LNCAP (cell line): ENCODE data around the gene DKK2.

Experiments used
- CTCF ChIP-seq: fragments of 450-650 bp; IDR thresholded peaks from 2 replicates; pipeline ENCODE4 v1.5.1; 2017; ENCODE audit warnings: mild to moderate bottlenecking

The DKK2 gene

GRCh38 chr4:107009196-107009968, 26.7 kb downstream of the DKK2 start:
- no peak for TF ChIP-seq CTCF

DNA sequence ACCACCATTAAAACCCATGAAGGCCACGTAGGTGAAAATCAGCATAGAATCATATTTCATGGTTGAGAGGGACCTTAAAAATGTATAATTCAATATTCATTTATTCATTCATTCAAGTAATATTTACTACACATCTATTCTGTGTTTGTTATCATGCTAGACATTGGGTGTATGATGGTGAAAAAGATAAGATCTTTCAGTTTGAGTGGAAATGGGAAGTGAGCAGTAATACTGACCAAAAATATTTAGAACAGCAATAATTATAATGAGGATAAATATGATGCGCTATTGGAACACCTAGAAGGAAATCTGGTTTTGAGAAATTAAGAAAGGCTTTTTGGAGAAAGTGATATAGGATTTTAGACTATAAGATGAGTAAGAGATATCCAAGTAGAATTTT, 28.0 kb downstream of the DKK2 start:
- TF ChIP-seq CTCF: no peak

DNA sequence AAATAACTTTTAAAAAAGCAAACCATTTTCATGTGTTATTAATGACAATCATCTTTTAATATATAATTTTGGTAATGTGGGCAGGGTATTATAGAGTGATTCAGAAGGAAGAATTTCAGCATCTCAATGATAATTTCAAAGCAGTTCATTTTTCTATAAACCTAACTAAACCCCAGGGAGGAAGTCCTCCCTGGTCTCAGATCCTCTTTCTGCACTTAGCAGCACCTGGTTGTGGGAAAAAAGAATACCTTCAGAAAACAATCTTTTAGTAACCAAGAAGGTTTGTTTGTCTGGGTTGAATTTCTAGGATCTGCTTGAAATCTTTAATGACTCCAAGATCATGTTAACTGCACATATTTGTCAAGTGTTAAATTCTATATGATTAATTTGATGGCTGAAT, 29.9 kb downstream of the DKK2 start:
- TF ChIP-seq CTCF: no peak

DNA sequence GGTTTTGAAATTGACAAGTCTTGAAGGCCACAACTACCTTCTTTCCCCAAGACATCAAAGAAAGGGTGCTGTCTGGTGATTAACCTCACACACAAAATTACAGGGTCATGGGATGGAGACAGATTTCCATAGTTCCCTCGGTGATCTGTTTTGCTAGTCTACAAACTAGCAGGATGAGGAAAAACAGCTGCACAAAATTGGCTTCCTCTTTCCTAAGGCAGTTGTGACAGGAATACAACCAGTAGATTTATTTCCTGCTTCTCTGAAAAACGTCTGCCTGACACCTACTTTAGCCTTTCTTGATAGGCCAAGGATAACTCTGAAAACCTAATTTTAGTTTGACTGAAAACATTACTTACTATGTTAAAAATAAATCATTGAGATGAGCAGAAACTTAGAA, 39.6 kb downstream of the DKK2 start:
- TF ChIP-seq CTCF: no peak

DNA sequence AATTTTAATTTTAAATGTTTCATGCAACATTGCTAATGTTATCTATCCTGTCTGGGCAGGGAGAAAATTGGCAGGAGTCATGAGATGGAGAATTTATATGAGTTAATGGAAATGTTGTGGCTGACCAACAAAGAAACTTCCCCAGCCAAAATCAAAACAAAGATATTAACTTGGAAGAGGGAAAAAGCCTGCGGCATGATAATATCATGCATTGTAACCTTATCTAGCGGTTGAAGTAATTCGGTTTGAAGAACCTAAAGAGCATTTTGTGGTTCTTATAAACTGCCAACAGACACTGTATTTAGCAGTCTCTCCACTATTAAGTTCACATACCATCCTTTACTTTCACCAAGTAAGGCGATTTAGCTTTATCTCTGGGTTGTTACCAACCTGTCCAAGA, 42.3 kb downstream of the DKK2 start:
- no peak for TF ChIP-seq CTCF

DNA sequence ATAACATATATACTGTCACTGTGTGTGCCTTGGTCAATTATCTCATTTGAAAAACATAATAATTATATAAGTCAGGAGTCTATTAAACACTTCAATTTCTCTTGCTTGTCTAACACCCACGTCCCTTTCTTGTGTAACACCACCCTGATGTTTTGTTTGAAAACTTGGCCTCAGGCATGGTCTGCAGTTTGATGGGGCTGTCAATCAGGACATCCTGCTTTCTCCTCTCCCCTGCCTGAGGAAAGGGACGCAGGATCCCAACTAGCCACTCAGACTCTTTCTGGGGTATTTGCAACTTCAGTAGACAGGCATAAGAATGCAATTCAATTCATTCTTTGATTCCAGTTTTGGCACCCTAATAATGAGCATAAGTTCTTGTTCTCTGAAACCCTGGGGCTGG, 48.8 kb downstream of the DKK2 start:
- no peak for TF ChIP-seq CTCF

- no peak for TF ChIP-seq CTCF
Measured at GRCh38 chr4:106986486-106986885, 49.6 kb downstream of the DKK2 start.

- no peak for TF ChIP-seq CTCF
Measured at GRCh38 chr4:106985830-106986229, 50.3 kb downstream of the DKK2 start.
